Measurements from ENCODE around the gene PHTF2.

Gene PHTF2

GRCh38 chr7:77796109-77796508 is 2.5 kb upstream of the PHTF2 start:
- DNase-seq = no peak

GRCh38 chr7:77796960-77797359 is 1.6 kb upstream of the PHTF2 start:
- DNase-seq = no peak

- DNase-seq = peak; percentile 35
These were observed 709 bp upstream of the PHTF2 start for GRCh38 chr7:77797734-77798393.

GRCh38 chr7:77799078-77799964 is 748 bp downstream of the PHTF2 start:
- DNase-seq = peak; percentile 72

- DNase-seq = peak; percentile 68
These were observed 1.6 kb downstream of the PHTF2 start for GRCh38 chr7:77800158-77800557.

GRCh38 chr7:77800730-77801129 is 2.2 kb downstream of the PHTF2 start:
- DNase-seq = no peak

GRCh38 chr7:77802557-77803405 is 4.2 kb downstream of the PHTF2 start:
- peak; percentile 61 for DNase-seq

GRCh38 chr7:77806425-77806824 is 7.9 kb downstream of the PHTF2 start:
- no peak for DNase-seq

GRCh38 chr7:77808517-77808916 is 9.9 kb downstream of the PHTF2 start:
- DNase-seq = no peak

GRCh38 chr7:77811516-77812289 is 13.1 kb downstream of the PHTF2 start:
- no peak for DNase-seq

GRCh38 chr7:77812290-77812685 is 13.7 kb downstream of the PHTF2 start:
- no peak for DNase-seq

GRCh38 chr7:77813180-77813579 is 14.6 kb downstream of the PHTF2 start:
- DNase-seq = peak; percentile 29

GRCh38 chr7:77819021-77819420 is 20.4 kb downstream of the PHTF2 start:
- no peak for DNase-seq

- no peak for DNase-seq
These were observed 22.4 kb downstream of the PHTF2 start for GRCh38 chr7:77820967-77821366.

GRCh38 chr7:77822269-77822668 is 23.7 kb downstream of the PHTF2 start:
- peak; percentile 74 for DNase-seq

- DNase-seq = no peak
These were observed 25.2 kb downstream of the PHTF2 start for GRCh38 chr7:77823787-77824186.

GRCh38 chr7:77824636-77825035 is 26.1 kb downstream of the PHTF2 start:
- DNase-seq = no peak

GRCh38 chr7:77825131-77825530 is 26.6 kb downstream of the PHTF2 start:
- DNase-seq = no peak

- DNase-seq = peak; percentile 30
These were observed 27.7 kb downstream of the PHTF2 start for GRCh38 chr7:77826300-77826699.

GRCh38 chr7:77827999-77828398 is 29.4 kb downstream of the PHTF2 start:
- peak; percentile 37 for DNase-seq

GRCh38 chr7:77830649-77831355 is 32.2 kb downstream of the PHTF2 start:
- DNase-seq = no peak

GRCh38 chr7:77831481-77831880 is 32.9 kb downstream of the PHTF2 start:
- DNase-seq = no peak

Measured in hematopoietic multipotent progenitor cell treated with erythropoietin and hydrocortisone succinate and interleukin-3 and kit ligand, for 6 days (in vitro differentiated cells).